CD4-positive, alpha-beta T cell treated with Interleukin-2 at 100 ng/mL for 4 hours (primary cell): Measurements from ENCODE around the gene MRGPRG.

Experiments used
- DNase-seq: peaks from one replicate; pipeline ENCODE4 v3.0.0-alpha.2; 2020; ENCODE audit warnings: low spot score

MRGPRG gene

DNA sequence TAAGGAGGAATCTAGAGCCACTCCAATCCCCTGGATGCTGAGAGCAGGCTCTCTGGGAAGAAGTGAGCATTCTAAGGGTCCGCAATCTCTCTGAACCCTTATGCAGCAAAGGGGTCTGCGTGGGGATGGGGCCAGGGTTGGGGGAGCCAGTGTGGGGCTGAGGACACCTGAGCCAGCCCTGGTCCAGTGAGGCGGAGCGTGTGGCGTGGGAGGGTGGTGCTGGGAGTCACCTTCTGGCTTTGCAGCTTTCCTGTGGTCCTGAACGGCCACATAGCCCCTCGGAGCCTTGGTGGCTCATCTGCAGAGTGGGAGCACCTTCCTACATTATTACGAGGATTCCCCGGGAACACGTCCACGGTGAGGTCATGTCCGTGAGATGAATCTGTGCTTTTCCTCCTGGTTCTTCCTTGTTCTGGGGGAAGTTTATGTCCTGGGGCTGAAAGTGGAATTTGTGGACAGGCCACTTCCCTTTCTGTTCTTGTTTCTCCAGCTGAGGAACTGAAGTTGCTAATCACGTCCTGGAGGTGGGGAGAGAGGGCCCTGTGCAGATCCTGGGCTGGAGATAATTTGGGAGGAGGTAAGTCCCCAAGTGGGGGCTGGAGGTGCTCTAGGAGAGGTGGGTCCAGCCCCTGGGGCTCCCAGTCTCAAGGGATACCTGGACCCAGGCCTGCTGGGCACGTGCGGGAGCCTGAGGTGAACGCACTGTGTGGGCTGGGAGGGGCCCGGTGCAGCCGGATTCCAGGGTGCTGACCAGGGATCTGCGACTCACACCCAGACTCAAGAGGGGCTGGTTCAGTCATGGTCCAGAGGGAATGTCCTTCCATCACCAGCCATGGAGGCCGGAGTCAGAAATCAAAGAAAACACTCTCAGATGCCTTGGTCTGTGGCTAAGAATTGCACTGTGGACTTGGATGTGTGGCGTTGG, 7.5 kb upstream of the MRGPRG start:
- DNase-seq, result no peak

DNA sequence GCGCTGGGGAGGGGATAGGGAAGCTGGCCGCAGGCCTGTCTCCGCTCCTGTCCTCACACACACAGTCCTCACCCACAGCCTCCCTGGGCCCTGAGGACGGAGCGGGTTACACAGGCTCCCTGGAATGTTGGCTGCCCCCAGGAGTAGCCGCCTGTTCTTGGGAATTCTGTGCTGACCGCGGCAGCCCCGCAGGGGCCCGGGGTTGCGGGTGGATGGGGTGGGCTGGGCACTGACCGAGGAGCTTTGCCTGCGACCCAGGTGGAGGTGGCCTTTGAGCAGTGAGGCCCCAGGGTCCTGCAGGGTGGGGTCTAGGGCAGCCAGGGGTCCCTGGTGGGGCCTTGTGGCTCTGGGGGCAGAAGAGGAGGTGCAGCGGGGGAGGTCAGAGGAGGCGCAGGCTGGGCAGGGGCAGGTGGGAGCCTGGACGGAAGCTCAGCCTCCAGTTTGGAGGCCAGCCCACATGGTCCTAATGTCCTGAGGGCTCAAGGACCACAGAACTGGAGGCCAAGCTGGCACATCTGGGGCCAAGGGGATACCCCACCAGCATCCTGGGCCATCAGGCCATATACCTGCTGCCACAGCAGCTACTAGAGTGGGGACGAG, 6.6 kb upstream of the MRGPRG start:
- no peak for DNase-seq

DNA sequence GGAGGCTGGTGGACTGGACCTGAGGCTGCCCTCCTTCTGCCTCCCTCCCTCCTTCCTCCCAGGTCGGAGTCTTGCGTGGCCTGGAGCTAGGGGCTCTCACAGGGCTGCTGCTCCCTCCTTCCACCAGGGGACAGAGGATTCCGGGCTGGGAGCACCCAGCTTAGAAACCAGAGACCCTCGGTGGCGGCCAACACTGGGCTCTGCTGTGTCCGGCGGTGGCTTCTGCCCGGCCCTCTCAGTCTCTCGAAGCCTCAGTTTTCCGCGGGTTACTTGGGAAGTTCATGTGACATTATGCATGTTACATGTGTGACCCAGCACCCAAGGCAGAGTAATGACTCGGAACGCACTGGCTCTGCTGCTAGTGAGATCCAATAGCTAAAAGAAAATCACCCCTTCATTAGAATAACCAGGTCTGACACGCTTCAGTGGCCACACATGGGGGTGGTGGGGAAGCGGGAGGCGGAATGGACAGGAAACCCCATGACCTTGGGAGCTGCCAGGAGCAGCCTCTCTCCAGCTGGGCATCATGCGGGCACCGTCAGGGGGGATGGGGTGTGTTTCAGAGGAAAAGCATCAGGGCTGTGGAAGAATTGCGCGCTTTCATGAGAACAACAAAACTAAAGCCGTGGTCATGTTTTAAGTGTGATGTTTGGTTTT, 5.9 kb upstream of the MRGPRG start:
- DNase-seq, result no peak

DNA sequence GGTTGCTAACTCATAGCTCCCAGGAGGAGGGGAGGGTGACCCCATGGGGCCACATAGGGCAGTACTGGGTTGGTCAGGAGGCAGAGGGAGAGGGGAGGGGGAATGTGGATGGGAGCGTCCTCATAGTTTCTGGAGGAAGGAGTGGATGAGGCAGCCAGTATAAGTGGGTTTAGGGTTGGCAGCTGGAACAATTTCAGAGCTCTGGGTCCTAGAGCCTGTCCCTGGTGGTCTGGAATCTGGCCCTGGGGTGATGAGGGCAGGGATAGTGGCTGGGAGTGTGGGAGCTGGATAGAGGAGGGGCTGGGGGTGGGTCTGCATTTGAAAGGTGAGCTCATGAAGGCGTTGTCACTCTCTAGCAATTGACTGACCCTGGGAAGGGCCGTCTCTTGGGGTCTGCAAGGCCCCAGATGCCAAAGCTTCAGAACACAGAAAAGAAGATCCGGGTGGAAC, 5.3 kb upstream of the MRGPRG start:
- no peak for DNase-seq

DNA sequence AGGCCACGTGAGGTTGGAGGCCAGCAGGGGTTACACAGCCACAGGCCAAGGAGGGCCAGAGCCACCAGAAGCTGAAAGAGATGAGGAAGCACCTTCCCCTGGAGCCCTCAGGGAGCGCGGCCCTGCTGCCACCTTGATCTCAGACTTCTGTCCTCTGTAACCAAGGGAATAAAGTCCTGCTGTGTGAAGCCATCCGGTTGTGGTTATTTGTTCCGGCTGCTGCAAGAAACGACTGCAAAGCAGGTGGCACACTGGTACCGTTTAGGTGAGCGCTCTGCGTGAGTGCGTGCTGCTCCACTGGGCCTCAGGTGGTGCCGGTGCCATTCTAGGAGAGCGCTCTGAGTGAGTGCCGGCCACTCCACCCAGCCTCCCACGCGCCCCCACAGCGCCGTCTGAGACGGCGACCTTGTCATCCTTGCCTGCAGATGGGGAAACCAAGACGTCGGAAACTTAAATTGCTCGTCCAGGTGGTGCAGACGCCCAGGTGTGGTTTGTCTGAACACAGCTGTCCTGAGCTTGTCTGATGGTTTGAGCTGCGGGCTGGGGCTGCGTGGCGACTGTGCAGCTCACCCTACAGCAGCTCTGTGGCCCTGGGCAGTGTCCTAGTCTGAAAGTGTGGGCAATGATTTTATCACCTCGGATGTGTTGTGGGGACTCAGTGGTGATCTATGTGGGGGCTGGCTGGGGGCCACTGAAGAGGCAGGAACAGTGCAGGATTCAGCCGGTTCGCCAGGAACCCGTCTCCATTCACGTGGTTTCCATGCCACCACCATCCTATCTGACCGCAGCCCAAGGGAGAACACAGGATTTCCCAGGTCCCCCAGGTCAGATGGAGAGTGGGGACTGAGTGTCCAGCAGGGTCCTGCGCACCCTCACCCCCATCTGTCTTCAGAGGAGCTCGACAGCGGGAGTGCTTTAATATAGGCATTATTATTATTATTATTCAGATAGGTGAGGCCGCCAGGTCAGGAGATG, 4.6 kb upstream of the MRGPRG start:
- DNase-seq, result no peak

DNA sequence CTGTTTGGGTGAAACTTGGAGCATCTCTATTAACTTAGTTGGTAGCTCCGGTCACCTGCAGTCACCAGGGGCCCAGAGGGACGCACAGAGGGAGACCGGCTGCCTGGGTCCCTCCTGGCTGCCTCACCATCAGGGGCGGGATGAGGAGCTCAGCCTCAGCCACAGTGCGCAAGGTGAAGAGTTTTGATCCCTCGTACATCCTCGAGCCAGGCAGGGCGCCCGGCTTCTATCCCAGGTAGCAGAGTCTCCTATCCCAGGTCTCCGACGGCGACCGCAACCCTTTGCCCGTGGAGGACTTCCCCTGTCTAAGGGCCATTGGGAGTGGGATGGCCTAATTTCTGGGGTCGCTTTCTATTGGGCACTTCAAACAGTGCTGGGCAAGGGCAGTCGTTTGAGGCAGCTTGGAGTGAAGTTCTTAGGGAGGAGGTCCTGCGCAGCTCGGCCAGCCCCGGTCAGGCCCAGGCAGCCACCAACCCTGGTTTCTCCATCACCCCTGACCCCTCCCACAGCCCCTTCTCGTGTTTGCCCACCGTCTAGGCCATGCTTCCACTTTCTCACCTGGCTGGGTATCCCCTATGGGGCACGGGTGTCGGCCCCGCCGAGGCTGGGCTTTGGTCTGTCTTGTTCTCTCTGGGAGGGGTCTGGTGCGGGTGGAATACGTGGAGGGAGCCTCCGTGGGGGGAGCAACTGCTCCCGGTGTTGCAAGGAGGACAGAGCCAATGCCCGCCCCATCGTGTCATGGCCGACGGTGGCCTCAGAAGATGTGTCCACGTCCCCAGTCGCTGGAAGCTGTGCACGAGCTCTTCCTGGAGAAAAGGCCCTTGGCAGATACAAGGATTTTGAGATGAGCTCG, 3.6 kb upstream of the MRGPRG start:
- DNase-seq, result no peak

DNA sequence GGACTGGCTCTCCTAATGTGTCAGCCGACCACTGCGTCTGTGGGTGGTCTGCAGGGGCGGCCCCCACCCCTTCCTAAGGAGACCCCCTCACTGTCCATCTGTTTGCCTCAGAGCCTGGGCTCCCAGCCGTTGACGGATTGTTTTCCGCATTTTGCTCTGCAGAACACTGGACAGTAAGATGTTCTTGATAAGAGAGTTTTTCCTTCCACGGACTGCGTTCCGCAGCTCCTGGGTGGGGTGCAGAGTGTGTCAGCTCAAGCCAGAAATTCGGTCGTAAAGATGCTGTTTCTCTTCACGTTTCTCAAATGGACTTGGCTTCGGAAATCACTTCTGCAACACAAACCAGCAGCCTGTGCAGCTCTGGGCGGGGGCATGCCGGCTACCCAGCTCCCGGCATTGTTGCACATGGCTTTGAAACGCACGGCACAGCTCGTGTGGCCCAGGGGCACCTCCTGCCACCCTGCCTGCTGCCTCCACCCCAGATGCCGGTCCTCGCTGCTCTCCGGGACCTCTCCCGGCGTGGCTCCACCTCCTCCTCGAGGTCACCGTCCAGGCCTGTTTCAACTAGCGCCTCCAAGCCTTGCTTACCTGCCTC, 2.9 kb upstream of the MRGPRG start:
- no peak for DNase-seq

DNA sequence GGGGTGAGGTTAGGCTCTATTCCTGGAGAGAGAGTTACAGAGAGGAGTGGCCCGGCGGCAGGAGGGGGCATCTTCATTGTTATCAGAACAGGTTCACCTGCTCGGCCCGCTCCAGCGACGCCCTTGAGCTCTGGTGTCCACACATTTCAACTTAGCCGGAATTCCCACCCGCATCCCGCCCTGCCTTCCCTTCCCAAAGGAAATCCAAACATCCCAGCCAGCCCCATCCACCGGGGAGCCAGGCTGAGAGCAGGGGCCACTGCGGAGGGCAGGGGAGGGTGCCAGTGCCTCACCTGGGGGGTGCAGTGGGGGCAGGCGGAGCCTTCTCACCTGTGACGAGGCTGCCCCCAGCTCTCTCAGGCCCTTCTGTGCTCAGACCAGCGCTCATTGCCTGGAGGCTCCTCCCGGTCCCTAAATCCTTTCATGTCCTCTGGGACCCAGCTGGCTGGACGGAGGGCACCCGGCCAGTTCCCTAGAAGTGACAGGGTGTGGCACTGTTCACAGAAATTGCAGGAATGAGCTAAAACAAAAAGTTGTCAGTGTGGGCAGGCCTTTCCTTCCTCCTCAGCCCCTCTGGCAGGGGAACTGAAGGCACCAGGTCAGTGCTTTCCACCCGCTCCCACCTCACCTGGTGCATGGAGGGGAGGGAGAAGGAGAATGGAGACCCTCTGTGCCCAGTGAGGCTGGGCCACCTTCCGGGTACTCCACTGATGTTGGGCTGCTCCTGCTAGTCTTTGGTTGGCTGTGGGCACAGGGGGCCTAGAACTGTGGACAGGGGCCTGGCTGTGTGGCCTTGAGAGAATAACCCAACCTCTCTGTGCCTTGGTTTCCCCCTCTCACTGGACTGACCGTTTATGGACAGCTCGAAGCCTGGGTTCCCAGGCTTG, 2.2 kb upstream of the MRGPRG start:
- no peak for DNase-seq

DNA sequence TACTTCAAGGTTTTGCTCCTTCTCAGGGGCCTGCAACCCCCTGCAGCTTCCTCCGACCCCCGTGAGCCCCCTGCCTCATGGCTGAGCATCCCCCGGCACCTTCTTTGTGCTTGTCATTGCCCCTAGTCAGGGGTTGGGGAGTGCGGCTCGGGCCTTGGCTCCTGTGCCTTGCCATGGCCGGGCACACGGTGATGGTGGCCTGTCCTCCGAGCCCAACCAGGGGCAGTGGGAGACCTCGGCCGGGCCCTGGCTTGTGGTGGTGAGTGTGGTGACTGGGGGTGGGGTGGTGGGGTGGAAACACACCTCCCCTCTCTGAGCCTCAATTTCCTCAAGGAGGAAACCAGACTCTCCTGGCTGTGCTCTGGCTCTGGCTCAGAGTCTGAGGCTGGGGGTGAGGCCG, 1.5 kb upstream of the MRGPRG start:
- DNase-seq, result no peak

DNA sequence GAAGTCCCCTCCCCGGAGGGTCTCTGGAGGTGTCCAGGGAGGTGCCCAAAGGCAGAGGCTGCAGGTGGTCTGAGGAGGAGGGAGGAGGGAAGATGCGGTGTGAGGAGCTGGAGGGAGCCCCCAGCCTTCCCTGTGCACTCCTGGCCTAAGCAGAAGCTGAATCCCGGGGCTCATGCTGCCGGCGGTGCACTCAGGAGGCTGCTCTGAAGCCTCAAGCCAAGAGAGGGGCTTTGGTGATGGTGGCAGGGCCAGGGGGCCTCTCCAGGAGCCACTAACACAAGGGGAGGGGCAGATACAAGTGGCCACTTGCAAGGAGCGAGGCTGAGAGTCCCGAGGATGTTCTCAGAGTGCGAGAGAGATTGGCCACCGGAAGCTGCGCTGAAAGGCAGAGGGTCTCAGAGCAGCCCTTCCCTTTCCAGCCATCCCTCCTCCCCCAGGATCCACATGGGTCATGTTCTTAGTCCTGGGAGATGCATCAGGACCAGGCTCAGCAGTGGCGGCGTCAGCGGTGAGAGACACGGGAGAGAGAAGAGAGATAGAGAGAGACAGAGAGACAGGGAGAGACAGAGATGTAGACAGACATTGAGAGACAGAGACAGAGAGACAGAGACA, 774 bp upstream of the MRGPRG start:
- DNase-seq, result no peak

DNA sequence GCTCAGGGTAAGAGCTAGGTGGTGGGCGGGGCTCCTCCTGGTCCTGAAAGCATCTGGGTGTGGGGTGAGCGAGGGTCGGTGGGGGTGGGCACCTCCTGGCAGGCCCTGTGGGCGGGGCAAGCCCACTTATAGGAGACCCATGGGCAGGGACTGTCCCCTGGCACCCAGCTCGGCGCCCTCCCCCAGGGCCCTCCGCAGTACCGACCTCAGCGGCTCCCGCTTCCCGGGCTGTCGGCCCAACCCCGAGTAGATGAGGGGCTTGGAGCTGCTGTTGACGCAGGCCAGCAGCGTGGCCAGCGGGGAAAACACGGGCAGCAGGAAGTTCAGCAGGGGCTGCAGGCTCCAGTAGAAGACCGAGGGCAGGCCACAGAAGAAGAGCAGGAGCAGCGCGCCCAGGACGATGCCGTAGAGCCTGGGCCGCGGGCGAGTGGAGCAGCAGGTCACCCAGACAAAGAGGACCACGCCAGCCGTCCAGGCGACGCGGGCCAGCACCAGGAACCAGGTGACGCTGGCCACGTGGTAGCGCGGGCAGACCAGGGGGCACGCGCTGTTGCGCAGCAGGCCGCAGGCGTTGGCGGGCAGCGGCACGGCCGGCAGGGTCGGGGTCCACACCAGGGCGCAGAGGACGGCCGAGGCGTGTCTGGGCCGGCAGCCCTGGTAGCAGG, 663 bp downstream of the MRGPRG start:
- DNase-seq, result no peak

DNA sequence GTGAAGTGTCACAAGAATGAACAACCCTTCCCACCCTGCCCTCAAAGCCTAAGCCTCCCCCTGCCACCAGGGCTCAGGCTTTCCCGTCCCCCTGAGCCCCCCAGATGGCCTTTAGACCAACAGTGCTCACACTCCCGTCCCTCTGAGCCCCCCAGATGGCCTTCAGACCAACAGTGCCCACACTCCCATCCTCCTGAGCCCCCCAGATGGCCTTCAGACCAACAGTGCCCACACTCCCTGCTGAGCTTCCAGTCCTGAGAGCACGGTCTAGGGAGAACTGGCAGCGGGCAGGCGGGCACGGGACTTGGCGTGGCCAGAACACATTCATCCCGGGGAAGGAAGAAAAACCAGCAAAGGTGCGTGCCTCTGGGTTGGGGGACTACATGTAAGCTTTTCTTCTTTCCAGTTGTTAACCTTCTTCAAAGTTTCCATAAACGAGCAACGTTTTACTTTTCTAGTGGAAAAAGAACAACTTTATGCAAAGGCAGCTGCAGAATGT, 2.5 kb downstream of the MRGPRG start:
- no peak for DNase-seq

DNA sequence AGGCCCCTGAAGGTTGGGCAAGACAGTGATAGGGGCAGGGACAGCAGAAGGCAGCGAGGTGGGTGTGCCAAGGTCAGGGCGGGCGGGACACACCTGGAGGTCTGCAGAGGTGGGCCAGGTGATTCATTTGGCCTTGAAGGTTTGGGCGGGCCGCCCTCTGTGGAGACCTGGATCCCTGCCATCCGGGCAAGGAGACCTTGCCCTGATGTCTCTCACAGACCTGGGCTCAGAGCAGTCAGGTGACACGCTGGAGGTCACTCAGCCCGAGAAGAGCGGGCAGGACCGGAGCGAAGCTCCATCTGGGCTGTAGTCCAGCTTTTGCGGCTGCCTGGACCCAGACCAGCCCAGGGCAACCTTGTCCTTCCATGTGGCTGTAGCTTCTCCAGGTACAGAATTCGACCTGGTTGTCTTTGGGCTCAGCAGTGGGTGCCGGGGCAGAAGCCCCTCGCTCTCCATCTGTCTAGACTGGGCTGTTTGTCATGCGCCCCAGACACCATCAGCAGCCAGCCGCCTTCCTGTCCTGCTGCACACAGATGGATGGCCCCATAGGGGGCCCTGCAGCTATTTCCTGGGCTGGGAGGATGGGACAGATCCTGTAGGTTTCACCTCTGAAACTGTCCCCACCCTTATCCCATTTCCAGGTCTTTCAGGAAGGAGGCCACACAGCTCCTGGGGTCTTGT, 3.1 kb downstream of the MRGPRG start:
- no peak for DNase-seq

DNA sequence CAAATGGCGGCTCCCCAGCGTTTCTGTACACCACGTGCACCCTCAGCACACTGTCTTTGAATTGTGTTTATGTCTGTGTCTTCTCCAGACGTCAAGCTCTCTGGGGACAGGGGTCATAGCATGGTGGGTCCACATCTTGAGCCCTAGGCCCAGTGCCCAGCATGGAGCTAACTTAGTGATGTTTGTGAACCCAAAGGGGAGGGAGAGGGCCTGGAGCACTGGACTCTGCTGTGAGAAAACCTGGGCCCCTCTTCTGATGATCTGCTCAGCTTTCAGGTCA, 4.3 kb downstream of the MRGPRG start:
- DNase-seq, result no peak

DNA sequence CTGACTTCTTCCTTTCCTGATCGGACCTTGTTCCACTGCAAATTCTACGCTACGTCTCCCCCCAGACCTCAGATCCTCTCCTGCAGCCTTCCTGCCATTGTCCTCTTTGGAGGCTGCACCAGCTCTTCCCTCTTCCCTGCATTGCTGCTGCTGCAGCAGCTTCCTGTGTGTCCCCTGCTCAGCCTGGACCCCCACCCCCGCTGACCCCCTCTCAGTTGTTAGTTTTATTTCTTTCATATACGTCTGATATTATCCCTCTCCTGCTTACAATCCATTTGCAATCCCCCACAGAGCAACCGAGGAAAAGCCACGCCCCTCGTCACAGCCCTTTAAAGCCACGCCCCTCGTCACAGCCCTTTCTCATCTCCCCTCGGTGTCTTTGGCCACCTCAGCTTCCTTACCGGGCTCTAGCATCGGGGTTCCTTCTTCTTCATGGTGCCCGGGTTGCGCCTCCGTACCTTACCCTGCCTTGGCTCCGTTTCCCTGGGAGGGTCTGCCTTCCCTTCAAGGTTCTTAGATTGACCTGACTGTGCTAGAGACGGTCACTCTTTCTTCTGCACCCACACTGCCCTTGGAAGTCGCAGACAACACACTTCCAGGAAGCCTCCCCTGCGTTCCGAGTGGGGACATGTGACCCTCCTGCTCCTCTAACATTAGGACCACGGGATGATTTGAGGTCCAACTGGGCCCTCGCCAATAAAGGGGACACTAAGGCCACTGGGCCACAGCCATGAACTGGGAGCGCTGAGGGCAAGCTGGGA, 4.8 kb downstream of the MRGPRG start:
- no peak for DNase-seq

DNA sequence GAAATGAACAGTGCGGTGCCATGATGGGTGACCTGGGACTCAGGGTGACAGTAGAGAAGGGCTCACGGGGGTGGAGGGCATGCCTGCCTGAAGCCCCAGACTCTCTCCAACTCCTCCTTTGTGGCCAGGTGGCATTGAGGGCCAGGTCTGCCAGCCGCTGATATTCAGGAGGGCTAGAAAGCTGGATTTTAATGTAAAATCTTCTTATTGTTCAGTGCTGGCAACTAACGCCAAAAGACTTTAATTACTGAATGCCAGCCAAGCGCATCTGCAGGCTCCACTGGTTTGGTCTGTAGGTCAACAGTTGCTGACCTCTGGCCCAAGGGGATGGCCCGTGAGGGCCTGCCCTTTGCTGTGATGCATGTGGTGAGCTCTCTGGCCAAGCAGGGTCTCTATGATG, 10.3 kb downstream of the MRGPRG start:
- no peak for DNase-seq

DNA sequence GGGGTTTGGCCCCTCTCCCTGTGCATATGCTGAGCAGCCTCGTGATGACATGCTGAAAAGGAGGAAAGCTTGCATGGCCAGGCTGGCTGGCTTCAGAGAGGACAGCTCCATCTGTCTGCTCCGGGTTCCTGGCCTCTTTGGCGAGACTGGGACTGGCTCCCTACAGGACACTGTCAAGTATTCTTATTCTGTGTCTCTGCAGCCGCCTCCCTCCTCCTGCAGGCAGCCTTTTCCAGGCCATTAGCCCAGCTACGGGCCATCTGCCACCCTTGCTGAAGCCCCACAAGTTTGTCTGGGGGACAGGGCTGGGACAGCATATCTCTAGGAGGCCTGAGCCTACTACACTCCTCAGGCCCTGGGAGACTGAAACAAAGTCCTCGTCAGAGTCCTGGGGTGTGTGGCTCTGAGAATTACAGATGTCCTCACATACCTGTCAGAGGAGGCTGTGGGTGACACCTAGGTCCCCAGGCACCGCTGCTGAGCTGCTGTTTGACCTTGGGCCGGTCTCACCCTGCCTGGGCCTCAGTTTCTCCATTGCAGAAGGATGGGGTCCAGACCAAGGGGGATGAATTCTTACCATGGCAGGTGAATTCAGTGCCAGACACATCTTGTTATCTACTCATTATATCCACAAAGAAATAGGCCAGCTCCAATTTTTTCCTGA, 11.0 kb downstream of the MRGPRG start:
- DNase-seq, result no peak
